H1 (cell line): ENCODE data around the gene ZFP36L1. TPM values are rescaled to one million over a fixed set of nuclear protein-coding genes. Genes with fewer than 3 reads are reported as not detected.

Experiments used
- BACH1 ChIP-seq: IDR thresholded peaks from 2 replicates; pipeline ENCODE4 v1.6.1; 2012; ENCODE audit warnings: low read length, improper control_type of control experiment
- CBX5 ChIP-seq: fragments of 300-800, 300-1000 bp; sonication (generic); IDR thresholded peaks from 2 replicates; pipeline ENCODE4 v1.7.1; 2016; ENCODE audit warnings: antibody characterized with exemption, low read length, low read depth
- CHD2 ChIP-seq: IDR thresholded peaks from 2 replicates; pipeline ENCODE4 v1.6.1; 2012; ENCODE audit warnings: low read length, improper control_type of control experiment
- CTBP2 ChIP-seq: IDR thresholded peaks from 2 replicates; pipeline ENCODE4 v1.7.0; 2011; ENCODE audit warnings: borderline replicate concordance, mild to moderate bottlenecking, moderate library complexity, mixed read lengths, low read length; ENCODE audit not compliant: insufficient read depth, insufficient read length
- EP300 ChIP-seq, 2 experiments: IDR thresholded peaks; 1 replicate in 1 of 2; 2 replicates in 1 of 2; pipeline ENCODE4 v1.6.1; 2011 to 2012; ENCODE audit warnings: low read depth in 2 of 2, low read length in 2 of 2, mild to moderate bottlenecking in 2 of 2, borderline replicate concordance in 1 of 2, inconsistent platforms in 1 of 2, moderate library complexity in 1 of 2
- GABPA ChIP-seq: IDR thresholded peaks from 2 replicates; pipeline ENCODE4 v1.6.1; 2011; ENCODE audit warnings: mild to moderate bottlenecking, low read length, moderate library complexity, borderline replicate concordance; ENCODE audit not compliant: insufficient read depth
- GTF2F1 ChIP-seq: IDR thresholded peaks from 2 replicates; pipeline ENCODE4 v1.6.1; 2012; ENCODE audit warnings: low read depth, low read length, improper control_type of control experiment, borderline replicate concordance
- NANOG ChIP-seq: IDR thresholded peaks from 2 replicates; pipeline ENCODE4 v1.6.1; 2011; ENCODE audit warnings: low read length, low read depth, mild to moderate bottlenecking, inconsistent platforms; ENCODE audit not compliant: insufficient read depth, poor library complexity, severe bottlenecking
- POLR2A ChIP-seq, 2 experiments: IDR thresholded peaks; 1 replicate in 1 of 2; 2 replicates in 1 of 2; pipeline ENCODE4 v1.6.1; 2011; ENCODE audit warnings: low read depth in 2 of 2, low read length in 2 of 2, mild to moderate bottlenecking in 2 of 2; ENCODE audit errors: control extremely low read depth in 1 of 2
- SP1 ChIP-seq: IDR thresholded peaks from 2 replicates; pipeline ENCODE4 v1.6.1; 2011; ENCODE audit warnings: low read depth, low read length
- polyA plus RNA-seq, 7 experiments: library from polyadenylated mRNA; depleted of rRNA in 3 of 7; stranded (reverse) in 5 of 7; unstranded in 2 of 7; fragments of >200 nt in 5 of 7; fragments of 200-250 nt in 2 of 7; gene quantifications; 1 replicate in 5 of 7; 2 replicates in 1 of 7; 4 replicates in 1 of 7; pipeline versions ENCODE4 v1.2.1 to v1.2.3, GENCODE V29; 2011 to 2013; ENCODE audit warnings: missing spikeins in 2 of 7, mixed read lengths in 2 of 7
- total RNA-seq: library from RNA; stranded (reverse); fragmentation: NEBNext Ultra II Directional; extraction: Animal tissue kit (Norgen Biotek cat#: 25700); gene quantifications from 2 replicates; pipeline ENCODE4 v1.2.1, GENCODE V29; 2021

The ZFP36L1 gene
- total and polyA plus RNA-seq, 2 of the 8 experiments (the other 6 are each of a cell fraction or from before 2014, with no cell fraction given) = 80.4 to 132 TPM

DNA sequence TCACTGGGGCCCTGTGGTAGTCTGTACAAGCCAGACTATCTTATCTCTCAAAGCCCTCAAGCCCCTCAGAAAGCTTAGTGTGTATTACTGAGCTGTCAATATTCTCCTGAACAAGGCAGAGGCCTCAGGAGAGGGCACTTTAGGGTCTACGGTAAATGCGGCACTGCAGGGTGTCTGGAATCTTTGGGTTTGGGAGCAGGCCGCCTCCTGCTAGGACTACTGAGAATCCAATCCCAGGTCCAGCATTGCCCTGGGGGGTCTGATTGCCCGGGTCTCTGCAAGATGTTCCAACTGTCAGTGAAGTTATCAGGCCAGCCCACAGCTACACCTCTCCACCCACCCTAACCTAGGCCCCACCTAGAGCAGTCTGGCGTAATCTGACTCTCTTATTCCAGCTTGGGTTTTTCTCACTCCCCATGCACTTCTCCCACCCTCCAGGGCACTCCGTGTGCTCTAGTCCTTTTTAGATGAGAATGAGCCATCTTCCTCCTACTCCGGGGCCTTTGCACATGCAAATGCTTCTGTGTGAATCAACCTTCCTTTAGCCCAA is 4.3 kb upstream of the ZFP36L1 start (continued):
- TF ChIP-seq CBX5 (no peak), POLR2A (IDR thresholded peaks at IDR 0.05; ENCODE audit: control extremely low read depth in 1 of 2, low read depth in 2 of 2, low read length in 2 of 2) (peak; percentile 23 to 54), CTBP2 (no peak), GTF2F1 (no peak), SP1 (0 out of 2 replicates have a peak, but pooled peaks have one; percentile 32), GABPA (no peak), EP300 (IDR thresholded peaks at IDR 0.05; ENCODE audit: borderline replicate concordance in 1 of 2, low read depth in 2 of 2, low read length in 2 of 2) (no peak), CHD2 (no peak), NANOG (no peak), BACH1 (no peak)
- TF ChIP-seq, all 59 proteins: peak for 7
